ENCODE results near the gene MYO9B. TPM values are rescaled to one million over a fixed set of nuclear protein-coding genes. Genes with fewer than 3 reads are reported as not detected.

The MYO9B gene
- total and polyA plus RNA-seq, 2 experiments from 2014 or later: 29.9 to 32.4 TPM

DNA sequence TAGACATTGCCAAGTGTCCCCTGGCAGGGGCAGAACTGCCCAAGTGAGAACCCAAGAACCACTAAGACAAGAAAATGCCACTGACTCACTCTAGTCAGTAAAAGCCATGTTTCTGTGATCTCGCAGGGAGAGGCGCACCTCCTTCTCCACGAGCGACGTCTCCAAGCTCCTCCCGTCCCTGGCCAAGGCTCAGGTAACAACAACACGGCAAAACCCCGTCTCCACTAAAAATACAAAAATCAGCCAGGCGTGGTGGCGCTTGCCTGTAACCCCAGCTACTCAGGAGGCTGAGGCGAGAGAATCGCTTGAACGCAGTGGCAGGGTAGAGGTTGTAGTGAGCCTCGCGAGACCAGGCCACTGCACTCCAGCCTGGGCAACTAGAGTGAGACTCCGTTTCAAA is 122.1 kb downstream of the MYO9B start:
- Histone ChIP-seq H3K9me3 (ENCODE audit: low read depth) (no peaks in the 10 kb centered on the region), H3K4me1 (ENCODE audit: insufficient read depth) (no peaks in the 10 kb centered on the region), H3K4me3 (no peak overlapping the region), H4K20me1 (ENCODE audit: insufficient read depth, poor library complexity, severe bottlenecking) (no peaks in the 10 kb centered on the region), H2AFZ (no peak overlapping the region), H3K27ac (no peak overlapping the region), H3K4me2 (no peak overlapping the region), H3K27me3 (no peaks in the 10 kb centered on the region), H3K9me2 (replicated peaks; ENCODE audit: insufficient read depth) (no peaks in the 10 kb centered on the region), H3K36me3 (replicated peaks; ENCODE audit: insufficient read depth, low read depth) (no peaks in the 10 kb centered on the region), H3K79me2 (no peaks in the 10 kb centered on the region)
- 98% methylated on average over 15 of the region's 16 CpGs for WGBS (ENCODE audit: low lambda C conversion rate, missing lambda C conversion rate)
- no peak for TF ChIP-seq CTCF (IDR thresholded peaks at IDR 0.05; ENCODE audit: poor library complexity)
- TF ChIP-seq EZH2 (IDR thresholded peaks at IDR 0.05; ENCODE audit: borderline replicate concordance): no peak
- no peak for TF ChIP-seq EZH2phosphoT487 (IDR thresholded peaks at IDR 0.05; ENCODE audit: low read depth, severe bottlenecking, unreplicated experiment)
- DNase-seq (ENCODE audit: low spot score): no peak

DNA sequence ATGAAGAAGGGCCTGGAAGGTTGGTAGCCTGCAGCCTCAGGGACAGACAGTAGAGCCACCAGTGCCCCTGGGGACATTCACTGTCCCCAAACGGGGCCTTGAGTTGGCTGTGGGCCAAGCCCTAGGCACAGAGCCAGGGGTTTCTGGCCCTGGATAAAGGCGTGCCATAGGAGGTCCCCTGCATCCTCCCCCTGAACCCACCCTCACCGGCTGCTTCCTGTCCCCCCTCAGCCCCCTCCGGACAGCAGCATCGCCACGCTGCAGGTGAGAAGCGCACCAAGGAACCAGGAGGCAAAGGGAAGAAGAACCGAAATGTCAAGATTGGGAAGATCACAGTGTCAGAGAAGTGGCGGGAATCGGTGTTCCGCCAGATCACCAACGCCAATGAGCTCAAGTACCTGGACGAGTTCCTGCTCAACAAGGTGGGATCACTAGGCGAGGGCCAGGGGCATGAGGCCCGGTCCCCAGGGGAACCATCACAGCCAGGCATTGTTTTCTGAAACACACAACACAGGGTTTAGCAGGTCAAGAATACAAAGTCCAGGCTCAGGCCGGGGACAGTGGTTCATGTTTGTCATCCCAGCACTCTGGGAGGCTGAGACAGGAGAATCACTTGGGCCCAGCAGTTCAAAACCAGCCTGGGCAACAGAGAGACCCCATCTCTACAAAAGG is 125.0 kb downstream of the MYO9B start:
- H3K36me3 ChIP-seq (replicated peaks; ENCODE audit: insufficient read depth, low read depth): no peaks in the 10 kb centered on the region
- H3K9me3 ChIP-seq (ENCODE audit: low read depth): no peaks in the 10 kb centered on the region
- WGBS (ENCODE audit: low lambda C conversion rate, missing lambda C conversion rate): 89% methylated on average over 13 of the region's 16 CpGs
- H3K27ac ChIP-seq: no peak overlapping the region
- no peaks in the 10 kb centered on the region for H3K9me2 ChIP-seq (replicated peaks; ENCODE audit: insufficient read depth)
- no peak for TF ChIP-seq EZH2phosphoT487 (IDR thresholded peaks at IDR 0.05; ENCODE audit: low read depth, severe bottlenecking, unreplicated experiment)
- TF ChIP-seq CTCF (IDR thresholded peaks at IDR 0.05; ENCODE audit: poor library complexity): no peak
- TF ChIP-seq EZH2 (IDR thresholded peaks at IDR 0.05; ENCODE audit: borderline replicate concordance): no peak
- H3K4me1 ChIP-seq (ENCODE audit: insufficient read depth): no peaks in the 10 kb centered on the region
- H3K79me2 ChIP-seq: no peaks in the 10 kb centered on the region
- no peak overlapping the region for H2AFZ ChIP-seq
- H3K4me2 ChIP-seq: no peak overlapping the region
- no peaks in the 10 kb centered on the region for H4K20me1 ChIP-seq (ENCODE audit: insufficient read depth, poor library complexity, severe bottlenecking)
- no peak overlapping the region for H3K4me3 ChIP-seq
- no peak for DNase-seq (ENCODE audit: low spot score)
- H3K27me3 ChIP-seq: no peaks in the 10 kb centered on the region

DNA sequence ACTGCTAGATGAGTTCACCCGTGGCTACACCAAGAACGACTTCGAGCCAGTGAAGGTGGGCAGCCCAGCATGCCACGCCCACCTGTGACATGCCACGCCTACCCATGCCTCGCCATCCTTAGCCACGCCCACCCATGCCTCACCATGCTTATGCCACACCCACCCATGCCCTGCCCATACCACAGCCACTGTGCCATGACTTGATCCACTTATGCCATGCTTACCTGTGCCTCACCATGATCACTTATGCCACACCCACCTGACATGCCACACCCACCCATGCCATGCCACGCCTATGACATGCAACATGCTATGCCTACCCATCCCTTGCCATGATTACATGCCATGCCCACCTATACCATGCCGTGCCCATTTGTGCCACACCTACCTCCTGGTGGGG is 126.7 kb downstream of the MYO9B start:
- peak; percentile 10 for DNase-seq (ENCODE audit: low spot score)
- Histone ChIP-seq H3K4me3 (no peak overlapping the region), H3K27ac (no peak overlapping the region), H3K79me2 (no peaks in the 10 kb centered on the region), H2AFZ (no peak overlapping the region), H3K9me2 (replicated peaks; ENCODE audit: insufficient read depth) (no peaks in the 10 kb centered on the region), H3K4me2 (no peak overlapping the region), H3K27me3 (no peaks in the 10 kb centered on the region), H3K9me3 (ENCODE audit: low read depth) (no peaks in the 10 kb centered on the region), H3K36me3 (replicated peaks; ENCODE audit: insufficient read depth, low read depth) (no peaks in the 10 kb centered on the region), H3K4me1 (ENCODE audit: insufficient read depth) (no peaks in the 10 kb centered on the region), H4K20me1 (ENCODE audit: insufficient read depth, poor library complexity, severe bottlenecking) (no peaks in the 10 kb centered on the region)
- TF ChIP-seq EZH2phosphoT487 (IDR thresholded peaks at IDR 0.05; ENCODE audit: low read depth, severe bottlenecking, unreplicated experiment) (no peak), EZH2 (IDR thresholded peaks at IDR 0.05; ENCODE audit: borderline replicate concordance) (no peak), CTCF (IDR thresholded peaks at IDR 0.05; ENCODE audit: poor library complexity) (no peak)
- WGBS (ENCODE audit: low lambda C conversion rate, missing lambda C conversion rate): 96% methylated on average over 9 of the region's 9 CpGs

Data from hepatocyte (in vitro differentiated cells).